GM23338 (cell line): ENCODE measurements around the gene CYP20A1.

Experiments
- CREB1 ChIP-seq: fragments of 250-450 bp; sonication (Bioruptor Pico); IDR thresholded peaks from 2 replicates; pipeline ENCODE4 v1.5.0; 2020; ENCODE audit warnings: low read depth, mild to moderate bottlenecking, moderate library complexity
- CTCF ChIP-seq, 2 experiments: fragments of 200-600 bp in 1 of 2; sonication (generic) in 1 of 2; conservative IDR thresholded peaks; 2 replicates each; pipeline versions ENCODE4 v1.5.1 to v1.6.1; 2016 to 2017; ENCODE audit warnings: antibody characterized with exemption in 2 of 2, low read depth in 2 of 2, mild to moderate bottlenecking in 2 of 2, moderate library complexity in 1 of 2
- ETS1 ChIP-seq: IDR thresholded peaks from 2 replicates; pipeline ENCODE4 v1.6.1; 2016; ENCODE audit warnings: antibody characterized with exemption
- EZH2 ChIP-seq: fragments of 200-600 bp; sonication (generic); IDR thresholded peaks from one replicate; pipeline ENCODE4 v1.8.0; 2017; ENCODE audit warnings: antibody characterized with exemption, mild to moderate bottlenecking, low read depth; ENCODE audit not compliant: unreplicated experiment
- EZH2phosphoT487 ChIP-seq: fragments of 200-600 bp; sonication (generic); IDR thresholded peaks from one replicate; pipeline ENCODE4 v1.8.1; 2018; ENCODE audit warnings: antibody characterized with exemption; ENCODE audit not compliant: unreplicated experiment
- JUNB ChIP-seq: IDR thresholded peaks from one replicate; pipeline ENCODE4 v1.6.1; 2016; ENCODE audit warnings: antibody characterized with exemption; ENCODE audit not compliant: unreplicated experiment
- NANOG ChIP-seq: IDR thresholded peaks from 2 replicates; pipeline ENCODE4 v1.6.1; 2016; ENCODE audit warnings: antibody characterized with exemption, borderline replicate concordance
- POLR2AphosphoS5 ChIP-seq: IDR thresholded peaks from 2 replicates; pipeline ENCODE4 v1.6.1; 2016; ENCODE audit warnings: antibody characterized with exemption, low read depth
- REST ChIP-seq: IDR thresholded peaks from one replicate; pipeline ENCODE4 v1.6.1; 2018; ENCODE audit warnings: antibody characterized with exemption; ENCODE audit not compliant: unreplicated experiment
- STAT1 ChIP-seq: IDR thresholded peaks from one replicate; pipeline ENCODE4 v1.6.1; 2016; ENCODE audit warnings: antibody characterized with exemption; ENCODE audit not compliant: unreplicated experiment
- ZNF114 ChIP-seq: fragments of 250-450 bp; sonication (Bioruptor Pico); IDR thresholded peaks from 2 replicates; pipeline ENCODE4 v1.5.0; 2020; ENCODE audit warnings: mild to moderate bottlenecking, moderate library complexity
- ZNF331 ChIP-seq: fragments of 250-450 bp; sonication (Bioruptor Pico); IDR thresholded peaks from 2 replicates; pipeline ENCODE4 v1.5.0; 2020; ENCODE audit warnings: low read depth, mild to moderate bottlenecking, moderate library complexity
- ZNF462 ChIP-seq: fragments of 250-450 bp; sonication (Bioruptor Pico); IDR thresholded peaks from 2 replicates; pipeline ENCODE4 v1.5.0; 2020; ENCODE audit warnings: mild to moderate bottlenecking, moderate library complexity

- TF ChIP-seq CTCF (conservative IDR thresholded peaks at IDR 0.05; ENCODE audit: low read depth in 2 of 2) = peak; percentile 11 to 44; a peak in 2 of 4 replicates
- no peak for TF ChIP-seq EZH2
- no peak for TF ChIP-seq ZNF462 (CRISPR knock-in tag)
- TF ChIP-seq POLR2AphosphoS5 = peak; percentile 84
- no peak for TF ChIP-seq REST
- peak; percentile 58 for TF ChIP-seq ETS1
- TF ChIP-seq EZH2phosphoT487 = no peak
- no peak; the same call in 1 of the 2 replicates for TF ChIP-seq CREB1 (CRISPR knock-in tag)
- no peak for TF ChIP-seq NANOG
- no peak for TF ChIP-seq STAT1
- TF ChIP-seq ZNF331 (CRISPR knock-in tag) = no peak
- no peak for TF ChIP-seq JUNB
- no peak for TF ChIP-seq ZNF114 (CRISPR knock-in tag)
Observed at GRCh38 chr2:203238704-203239526, at the start of gene CYP20A1.
